OCI-LY7 (cell line): ENCODE results near the gene R3HDML.

Experiments
- EZH2phosphoT487 ChIP-seq: fragments of 200-600 bp; sonication (generic); IDR thresholded peaks from 2 replicates; pipeline ENCODE4 v1.6.1; 2018; ENCODE audit warnings: low read depth, borderline replicate concordance, mild to moderate bottlenecking, mixed run types, antibody characterized with exemption, low read length, moderate library complexity, mixed read lengths
- TF ChIP-seq, protein P1 (sequence below): fragments of 200-600 bp; sonication (generic); conservative IDR thresholded peaks from 2 replicates; pipeline ENCODE4 v1.5.1; 2014; ENCODE audit warnings: mild to moderate bottlenecking, antibody characterized with exemption, low read length, moderate library complexity, mixed read lengths

DNA sequence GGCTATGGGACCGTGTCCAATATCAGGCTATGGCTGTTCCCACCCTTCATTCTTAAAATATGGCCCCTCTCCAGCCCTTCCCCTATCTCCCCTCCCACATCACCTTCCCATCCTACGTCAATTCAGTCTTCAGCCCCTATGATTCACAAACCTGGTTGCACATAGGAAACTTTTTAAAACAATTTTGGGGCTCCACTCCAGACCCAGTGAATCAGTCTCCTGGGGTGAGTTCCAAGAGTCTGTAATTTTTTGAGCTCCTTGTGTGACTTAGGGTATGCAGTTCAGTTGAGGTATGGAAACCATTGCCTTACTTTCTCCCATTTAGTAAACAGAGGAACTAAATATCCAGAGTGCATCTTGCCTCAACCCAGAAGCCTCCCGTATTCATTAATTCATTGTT lies 24.2 kb downstream of the R3HDML start:
- TF ChIP-seq, protein P1, sequence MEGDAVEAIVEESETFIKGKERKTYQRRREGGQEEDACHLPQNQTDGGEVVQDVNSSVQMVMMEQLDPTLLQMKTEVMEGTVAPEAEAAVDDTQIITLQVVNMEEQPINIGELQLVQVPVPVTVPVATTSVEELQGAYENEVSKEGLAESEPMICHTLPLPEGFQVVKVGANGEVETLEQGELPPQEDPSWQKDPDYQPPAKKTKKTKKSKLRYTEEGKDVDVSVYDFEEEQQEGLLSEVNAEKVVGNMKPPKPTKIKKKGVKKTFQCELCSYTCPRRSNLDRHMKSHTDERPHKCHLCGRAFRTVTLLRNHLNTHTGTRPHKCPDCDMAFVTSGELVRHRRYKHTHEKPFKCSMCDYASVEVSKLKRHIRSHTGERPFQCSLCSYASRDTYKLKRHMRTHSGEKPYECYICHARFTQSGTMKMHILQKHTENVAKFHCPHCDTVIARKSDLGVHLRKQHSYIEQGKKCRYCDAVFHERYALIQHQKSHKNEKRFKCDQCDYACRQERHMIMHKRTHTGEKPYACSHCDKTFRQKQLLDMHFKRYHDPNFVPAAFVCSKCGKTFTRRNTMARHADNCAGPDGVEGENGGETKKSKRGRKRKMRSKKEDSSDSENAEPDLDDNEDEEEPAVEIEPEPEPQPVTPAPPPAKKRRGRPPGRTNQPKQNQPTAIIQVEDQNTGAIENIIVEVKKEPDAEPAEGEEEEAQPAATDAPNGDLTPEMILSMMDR: no peak
- no peak for TF ChIP-seq EZH2phosphoT487
